Muscle of arm (tissue), 12 donors: ENCODE results near the gene GPR6. TPM values are rescaled to one million over a fixed set of nuclear protein-coding genes. Genes with fewer than 3 reads are reported as not detected.

Experiments
- DNase-seq: peaks from one replicate; pipeline ENCODE4 v3.0.0-alpha.2; 2013
- polyA plus RNA-seq, 12 donors: library from polyadenylated mRNA; unstranded; fragments of 120-200 nt; gene quantifications; one replicate each; pipeline ENCODE4 v1.2.1, GENCODE V29; 2013; ENCODE audit not compliant: insufficient read length in 12 of 12

GPR6 gene
- polyA plus RNA-seq, 12 donors, result not detected

- no peak for DNase-seq
Measured at GRCh38 chr6:109999740-110000139, 21.6 kb downstream of the GPR6 start.

GRCh38 chr6:110002676-110003075 lies 24.6 kb downstream of the GPR6 start:
- no peak for DNase-seq

GRCh38 chr6:110013386-110013785 lies 35.3 kb downstream of the GPR6 start:
- DNase-seq, result no peak

DNA sequence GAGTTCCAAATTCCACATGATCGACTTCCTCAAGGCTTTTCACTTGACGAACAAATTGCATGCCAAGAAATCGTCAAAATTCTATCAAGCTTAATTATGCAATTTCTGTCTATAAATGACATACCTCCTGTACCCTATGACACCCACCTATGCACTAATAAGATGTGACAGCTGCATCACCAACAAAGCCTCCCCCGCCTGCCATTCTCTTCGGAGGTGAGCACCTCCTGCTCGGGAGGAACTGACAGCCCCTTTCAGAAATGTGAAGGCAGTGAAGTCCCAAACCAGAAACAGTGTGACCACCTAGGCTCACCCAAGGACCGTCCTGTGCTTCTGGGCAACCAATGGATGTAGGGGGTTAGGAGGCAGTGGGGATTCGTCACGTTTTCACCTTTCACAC lies 37.1 kb downstream of the GPR6 start:
- no peak for DNase-seq

GRCh38 chr6:110017306-110017705 lies 39.2 kb downstream of the GPR6 start:
- no peak for DNase-seq

DNA sequence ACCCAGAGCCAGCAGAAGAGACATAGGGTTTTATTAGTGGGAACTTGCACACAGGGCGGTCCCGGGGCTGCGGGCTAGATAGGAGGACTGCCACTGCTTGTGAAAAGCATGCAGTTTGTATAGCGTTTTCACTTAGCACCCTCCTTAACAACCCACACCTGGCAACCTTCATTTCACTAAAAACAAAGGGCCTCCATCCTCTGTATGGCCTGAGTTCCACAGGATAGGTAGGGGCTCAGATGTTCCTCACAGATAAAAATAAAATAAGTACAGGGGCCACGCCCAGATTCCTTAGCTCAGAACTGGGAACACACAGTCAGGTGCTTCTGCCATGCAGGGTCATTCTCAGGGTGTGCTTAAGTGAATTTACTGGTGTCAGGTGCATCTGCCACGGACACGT lies 39.8 kb downstream of the GPR6 start:
- DNase-seq, result no peak

GRCh38 chr6:110018486-110018885 lies 40.4 kb downstream of the GPR6 start:
- DNase-seq, result no peak

DNA sequence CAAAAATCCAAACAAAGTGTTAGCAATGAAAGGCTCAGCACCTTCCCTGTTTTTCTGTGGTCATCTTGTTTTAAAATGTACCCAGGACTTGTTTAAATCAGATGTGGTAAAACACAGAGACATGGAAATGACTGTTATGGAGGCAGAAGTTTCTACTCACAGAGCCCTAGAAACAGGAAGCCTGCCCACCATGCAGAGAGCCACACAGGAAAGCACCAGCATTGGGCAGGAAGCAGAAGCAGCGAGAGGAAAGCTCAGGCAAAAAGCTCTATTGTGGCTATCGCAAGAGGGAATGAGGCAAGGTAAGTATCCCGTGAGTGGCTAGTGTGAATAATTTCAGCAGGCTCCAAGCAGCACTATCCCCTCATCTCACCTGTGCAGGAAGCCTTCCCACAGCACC lies 42.8 kb downstream of the GPR6 start:
- DNase-seq, result no peak

- no peak for DNase-seq
Measured at GRCh38 chr6:110029144-110029543, 51.0 kb downstream of the GPR6 start.

Other genes with a start within 250 kb of the GPR6 start
- 10 to 100 TPM in 8 of 12 donors, 1 to 10 TPM in 3, not detected in 1; 6.5 to 16.2 (median 11.7) TPM for gene WASF1, start 201.4 kb downstream of the GPR6 start, polyA plus RNA-seq
- gene CDC40, start 202.1 kb downstream of the GPR6 start, polyA plus RNA-seq, result 10 to 100 TPM in 11 of 12 donors, not detected in 1; 14.3 to 48.7 (median 17.5) TPM